Mucosa of gallbladder (tissue), 1 donor: ENCODE data around the gene UBAC2. TPM values are rescaled to one million over a fixed set of nuclear protein-coding genes. Genes with fewer than 3 reads are reported as not detected.
"Not testable (repeated sequence)": the region's sequence is repeated elsewhere in the genome, so short reads cannot be mapped to it uniquely, and the experiment has no call there.

ENCODE experiments used
- DNase-seq: peaks from one replicate; pipeline ENCODE4 v3.0.0-alpha.2; 2020; ENCODE audit warnings: low spot score
- total RNA-seq: library from RNA; stranded (reverse); gene quantifications from one replicate; pipeline ENCODE4 v1.2.1, GENCODE V29; 2021
- donor health status: DM: no; HTN: no; CAD: no.

The UBAC2 gene
- total RNA-seq, 1 donor from 2014 or later, result 65.8 TPM

- DNase-seq, result no peak
Observed at GRCh38 chr13:99378985-99379733, 178.5 kb downstream of the UBAC2 start.

GRCh38 chr13:99379856-99380801, 179.5 kb downstream of the UBAC2 start:
- DNase-seq, result no peak

GRCh38 chr13:99380921-99381645, 180.4 kb downstream of the UBAC2 start:
- DNase-seq, result no peak

DNA sequence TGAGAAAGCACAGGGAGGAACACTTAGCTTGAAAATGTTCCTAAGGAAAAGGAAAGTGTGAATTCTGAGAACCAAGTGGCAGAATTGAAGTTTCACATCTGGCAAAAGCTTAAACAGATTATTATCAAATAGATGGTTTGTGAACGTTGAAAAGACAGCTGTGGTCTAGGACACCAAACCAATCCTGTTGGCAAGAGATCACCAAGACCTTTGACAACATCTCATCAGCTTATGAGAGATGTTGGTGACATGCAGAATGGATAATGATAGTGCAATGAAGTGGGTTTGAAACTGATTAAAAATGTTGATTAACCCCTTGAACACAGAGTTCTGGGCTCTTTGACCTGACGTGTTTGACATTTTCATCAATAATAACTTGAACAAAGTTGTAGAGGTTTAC, 181.1 kb downstream of the UBAC2 start:
- DNase-seq, result no peak

- no peak for DNase-seq
Observed at GRCh38 chr13:99382428-99383133, 181.9 kb downstream of the UBAC2 start.

DNA sequence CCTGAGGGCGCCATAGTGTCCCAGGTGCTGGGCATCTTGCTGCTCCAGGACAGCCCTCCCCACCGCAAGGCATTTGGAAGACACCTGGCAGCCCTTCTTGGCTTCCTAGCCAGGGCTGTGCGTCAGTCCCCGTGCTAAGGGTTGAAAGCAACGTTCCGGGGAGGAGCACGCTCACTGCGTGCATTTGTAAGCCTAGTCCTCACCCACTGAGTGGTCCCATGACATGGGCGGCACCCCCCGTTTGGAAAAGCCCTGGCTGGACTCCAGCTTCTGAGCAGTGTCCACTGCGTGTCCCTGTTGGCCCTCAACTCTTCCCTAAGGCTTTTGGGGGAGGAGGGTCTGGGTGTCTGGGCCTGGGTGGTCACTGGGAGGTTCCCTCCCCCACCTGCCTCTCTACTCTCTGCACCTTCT, 182.9 kb downstream of the UBAC2 start:
- DNase-seq, result no peak

- no peak for DNase-seq
Observed at GRCh38 chr13:99383946-99384345, 183.3 kb downstream of the UBAC2 start.

DNA sequence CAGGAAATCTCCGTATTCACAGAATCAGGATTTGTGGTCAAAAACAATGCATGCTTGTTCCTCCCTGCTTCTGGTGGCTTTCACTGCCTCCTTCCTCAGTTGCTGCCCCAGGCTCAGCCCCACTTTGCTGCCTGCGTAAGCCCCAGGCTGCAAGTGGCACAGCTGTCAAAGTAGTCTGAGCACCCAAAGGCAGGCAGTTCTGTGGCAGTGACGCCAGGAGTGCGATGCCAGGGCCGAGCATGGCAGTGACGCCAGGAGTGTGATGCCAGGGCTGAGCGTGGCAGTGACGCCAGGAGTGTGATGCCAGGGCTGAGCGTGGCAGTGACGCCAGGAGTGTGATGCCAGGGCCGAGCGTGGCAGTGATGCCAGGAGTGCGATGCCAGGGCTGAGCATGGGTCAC, 183.8 kb downstream of the UBAC2 start:
- no peak for DNase-seq

GRCh38 chr13:99385161-99385560, 184.5 kb downstream of the UBAC2 start:
- DNase-seq, result no peak

GRCh38 chr13:99385940-99386339, 185.3 kb downstream of the UBAC2 start:
- DNase-seq, result no peak

DNA sequence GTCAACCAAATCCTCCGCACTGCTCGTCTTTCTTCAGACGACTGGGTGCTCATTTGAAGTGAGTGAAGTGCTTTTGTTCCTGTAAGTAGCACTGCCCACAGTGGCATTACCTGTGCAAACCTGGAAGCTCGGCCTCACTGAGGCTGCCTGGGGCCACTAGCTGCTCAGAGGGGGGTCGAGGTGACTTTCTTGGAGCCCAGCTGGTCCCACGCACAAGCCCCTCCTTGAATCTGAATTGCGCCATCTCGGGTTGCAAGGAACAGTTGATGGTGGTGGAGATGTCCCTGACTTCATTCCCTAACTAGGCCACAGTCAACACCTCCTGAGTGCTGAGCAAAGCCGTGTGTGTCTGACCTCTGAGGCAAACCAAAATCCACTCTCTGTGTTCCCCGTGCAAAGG, 185.8 kb downstream of the UBAC2 start:
- DNase-seq, result no peak

DNA sequence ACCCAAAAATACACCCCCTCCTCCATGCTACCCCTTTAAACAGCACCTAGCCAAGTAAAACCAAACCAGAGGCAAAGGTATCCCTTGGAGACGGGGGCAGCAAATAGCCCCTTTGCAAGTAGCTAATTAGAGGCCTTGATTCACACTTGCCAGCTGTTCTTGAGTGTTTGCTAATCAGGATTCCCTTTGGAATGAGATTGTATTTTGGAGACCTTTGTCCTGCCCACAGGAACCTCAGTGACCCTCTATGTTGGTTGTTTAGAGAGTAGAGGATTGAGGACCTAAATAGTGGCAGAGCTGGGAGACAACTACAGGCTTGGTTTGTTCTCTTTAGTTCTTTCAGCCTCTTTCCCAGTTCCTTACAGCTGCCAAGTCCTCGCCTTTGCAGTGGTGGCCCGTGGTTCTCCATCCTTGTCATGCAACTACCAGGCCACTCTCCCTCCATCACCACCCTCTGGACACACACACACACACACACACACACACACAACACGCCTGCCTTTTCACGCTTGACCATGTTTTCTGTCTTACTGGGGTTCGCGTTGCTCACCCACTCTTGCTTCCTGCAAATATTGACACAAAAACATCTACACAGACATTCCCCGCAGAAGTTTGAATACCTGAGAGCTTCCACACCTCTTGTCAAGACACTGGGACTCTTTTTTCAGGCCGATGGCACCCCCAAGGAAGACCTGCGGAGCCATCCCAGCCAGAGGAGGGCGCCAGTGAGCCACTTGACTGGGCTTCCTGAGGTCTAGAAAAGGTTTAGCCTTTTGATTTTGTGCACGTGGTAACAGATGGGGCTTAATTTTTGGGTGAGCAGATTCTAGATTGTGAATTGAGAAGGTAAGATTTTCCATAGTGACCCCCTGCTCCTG, 186.5 kb downstream of the UBAC2 start:
- DNase-seq, result peak; percentile 38

GRCh38 chr13:99388334-99388923, 187.8 kb downstream of the UBAC2 start:
- DNase-seq, result no peak

DNA sequence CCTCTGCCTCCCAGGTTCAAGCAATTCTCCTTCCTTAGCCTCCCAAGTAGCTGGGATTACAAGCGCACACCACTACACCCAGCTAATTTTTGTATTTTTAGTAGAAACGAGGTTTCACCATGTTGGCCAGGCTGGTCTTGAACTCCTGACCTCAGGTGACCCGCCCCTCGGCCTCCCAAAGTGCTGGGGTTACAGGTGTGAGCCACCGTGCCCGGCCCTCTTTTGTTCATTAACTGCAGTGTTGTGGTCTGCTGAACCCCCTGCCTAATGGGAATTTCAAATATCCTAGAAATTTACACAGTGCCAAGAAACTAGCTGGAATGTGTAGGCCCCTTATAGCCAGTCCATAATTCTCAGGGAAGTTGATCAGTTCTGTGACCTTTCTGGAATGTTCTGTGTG, 188.4 kb downstream of the UBAC2 start:
- not testable (repeated sequence) for DNase-seq

DNA sequence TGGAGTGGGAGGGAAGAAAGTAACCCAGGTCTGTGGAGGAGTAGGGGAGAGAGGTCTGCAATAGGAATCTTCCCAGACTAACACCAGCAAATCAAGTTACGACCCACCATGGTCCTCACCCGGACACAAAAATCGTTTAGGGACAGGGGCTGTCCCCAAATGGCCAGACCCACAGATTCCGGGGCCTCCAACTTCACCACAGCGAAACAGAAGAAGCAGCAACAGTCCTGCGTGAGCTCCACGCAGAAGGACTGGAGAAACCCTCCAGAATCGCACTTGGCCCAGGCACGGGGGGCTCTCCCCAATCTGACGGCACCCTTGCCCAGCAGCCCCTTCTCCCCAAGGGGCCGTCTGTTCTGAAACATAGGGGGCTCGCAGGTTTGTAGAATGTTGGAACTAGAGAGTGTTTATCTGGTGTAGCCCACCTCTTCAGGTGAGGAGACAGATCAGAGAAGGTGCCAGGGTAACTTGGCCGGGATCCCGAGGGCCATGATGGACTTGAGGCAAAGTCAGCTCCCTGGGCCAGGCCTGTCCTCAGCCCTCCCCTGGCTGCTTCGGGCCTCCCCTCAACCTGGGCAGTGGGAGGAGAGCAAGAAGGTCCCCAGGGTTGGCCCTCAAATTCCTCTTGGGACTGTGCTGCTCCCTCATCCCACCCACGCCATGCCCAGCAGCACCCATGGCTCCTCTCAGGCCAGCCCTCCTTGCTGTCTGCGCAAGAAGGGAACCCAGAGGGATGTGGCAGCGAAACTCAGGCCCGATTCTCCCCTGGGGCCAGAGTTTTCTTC, 189.1 kb downstream of the UBAC2 start:
- DNase-seq, result no peak

- no peak for DNase-seq
Observed at GRCh38 chr13:99390601-99391000, 189.9 kb downstream of the UBAC2 start.

DNA sequence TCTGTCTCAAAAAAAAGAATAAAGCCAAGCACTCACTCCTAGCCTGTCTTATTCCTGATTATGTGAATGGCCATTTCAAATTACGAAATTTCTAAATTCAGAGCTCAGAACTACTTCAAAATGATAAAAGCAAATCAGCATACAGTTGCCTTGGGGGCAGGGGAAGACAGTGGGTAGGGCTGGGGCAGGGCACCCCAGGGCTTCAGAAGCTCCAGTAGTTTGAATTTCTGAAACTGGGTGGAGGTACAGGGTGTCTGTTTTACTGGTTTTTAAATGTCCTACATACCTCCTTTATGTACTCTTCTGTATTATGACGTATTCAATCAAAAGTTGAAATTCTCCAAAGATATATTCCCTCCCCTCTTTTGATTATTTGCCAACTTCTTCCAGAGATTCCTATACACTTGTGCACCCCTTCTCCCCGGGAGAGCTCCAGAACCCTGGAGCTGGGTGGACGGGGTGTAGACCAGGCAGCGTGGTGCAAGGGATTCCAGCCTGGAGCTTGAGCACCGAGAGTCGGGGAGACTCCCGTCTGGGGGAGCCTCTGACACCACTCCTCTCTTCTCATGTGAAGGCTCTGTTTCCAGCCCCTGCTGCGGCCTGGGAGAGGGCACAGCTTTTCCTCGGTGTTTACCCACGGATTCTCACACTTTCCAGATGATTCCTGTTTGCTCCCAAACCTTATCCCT, 191.3 kb downstream of the UBAC2 start:
- no peak for DNase-seq

DNA sequence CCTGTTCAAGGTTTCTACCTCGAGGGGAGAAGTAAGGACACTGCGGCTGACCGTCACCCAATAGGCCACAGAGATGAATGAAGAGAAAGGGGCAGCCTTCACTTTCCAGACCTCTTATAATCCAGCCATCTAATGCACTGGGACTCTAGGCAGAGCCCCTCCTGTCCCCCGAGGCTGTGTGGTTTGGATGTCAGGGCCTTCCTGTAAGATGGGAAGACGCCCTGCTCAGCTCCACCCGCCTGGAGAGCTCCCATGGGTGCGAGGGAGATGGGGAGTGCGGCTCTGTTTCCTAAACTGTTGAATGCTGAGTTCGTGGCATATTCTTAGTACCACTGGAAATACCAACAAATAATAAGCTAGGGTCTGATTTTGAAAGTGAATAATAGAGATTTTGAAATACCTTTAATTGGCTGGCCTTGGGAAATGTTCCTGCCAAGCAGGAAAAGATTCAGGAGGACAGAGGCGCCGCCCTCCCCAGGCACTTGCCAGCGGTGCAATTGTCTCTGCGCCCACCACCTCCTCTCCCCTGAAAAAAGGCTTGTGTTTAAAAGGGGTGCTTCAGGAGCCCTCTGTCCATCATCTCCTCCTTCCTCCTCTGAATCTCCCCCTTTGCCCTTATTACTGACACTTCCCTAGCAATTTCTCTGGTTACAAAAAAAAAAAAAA, 191.9 kb downstream of the UBAC2 start:
- DNase-seq, result no peak
